SJCRH30 (cell line): ENCODE data around the gene ABCC9. TPM values are rescaled to one million over a fixed set of nuclear protein-coding genes. Genes with fewer than 3 reads are reported as not detected.
"Not testable (repeated sequence)": the region's sequence is repeated elsewhere in the genome, so short reads cannot be mapped to it uniquely, and the experiment has no call there.

Source experiments
- DNase-seq, 2 experiments: peaks; one replicate each; pipeline ENCODE4 v3.0.0-alpha.2; 2015 to 2020
- H3K27ac ChIP-seq: fragments of 250-450 bp; sonication (Bioruptor Pico); 2 replicates; pipeline ENCODE4 v1.5.1; 2020; ENCODE audit warnings: mild to moderate bottlenecking, moderate library complexity
- H3K27me3 ChIP-seq: fragments of 250-450 bp; sonication (Bioruptor Pico); 2 replicates; pipeline ENCODE4 v1.5.1; 2020; ENCODE audit warnings: mild to moderate bottlenecking, moderate library complexity
- H3K36me3 ChIP-seq: fragments of 250-450 bp; sonication (Bioruptor Pico); 2 replicates; pipeline ENCODE4 v1.5.1; 2020; ENCODE audit warnings: mild to moderate bottlenecking, moderate library complexity
- H3K4me1 ChIP-seq: fragments of 250-450 bp; sonication (Bioruptor Pico); 2 replicates; pipeline ENCODE4 v1.5.1; 2020; ENCODE audit warnings: mild to moderate bottlenecking, moderate library complexity
- H3K4me3 ChIP-seq: fragments of 250-450 bp; sonication (Bioruptor Pico); 2 replicates; pipeline ENCODE4 v1.5.1; 2020; ENCODE audit warnings: mild to moderate bottlenecking, moderate library complexity
- H3K9me3 ChIP-seq: fragments of 250-450 bp; sonication (Bioruptor Pico); replicated peaks from 2 replicates; pipeline ENCODE4 v1.5.1; 2020; ENCODE audit warnings: mild to moderate bottlenecking, moderate library complexity
- total RNA-seq: library from RNA; depleted of rRNA; stranded (reverse); fragments of >200 nt; shearing (Covaris generic); gene quantifications from 2 replicates; pipeline ENCODE4 v1.2.3, GENCODE V29; 2014

Gene ABCC9
- total RNA-seq, 1 experiment from 2014 or later, result 1.2 TPM

- Histone ChIP-seq H3K4me3 (no peak overlapping the region), H3K27ac (no peak overlapping the region), H3K36me3 (no peaks in the 10 kb centered on the region), H3K27me3 (no peaks in the 10 kb centered on the region), H3K9me3 (peaks cover 5% of the 10 kb centered on the region; the same call in 1 of the 2 replicates), H3K4me1 (no peaks in the 10 kb centered on the region)
- DNase-seq, result no peak
These were observed 7.8 kb upstream of the ABCC9 start for GRCh38 chr12:21949036-21949435.

- H3K4me3 ChIP-seq, result no peak overlapping the region
- DNase-seq, result no peak
These were observed 5.8 kb upstream of the ABCC9 start for GRCh38 chr12:21946983-21947382.

GRCh38 chr12:21945002-21945401, 3.8 kb upstream of the ABCC9 start:
- H3K27me3 ChIP-seq, result no peaks in the 10 kb centered on the region
- peaks cover 5% of the 10 kb centered on the region; the same call in 1 of the 2 replicates for H3K4me1 ChIP-seq
- H3K9me3 ChIP-seq, result peaks cover 5% of the 10 kb centered on the region; the same call in 1 of the 2 replicates
- no peak overlapping the region for H3K4me3 ChIP-seq
- no peaks in the 10 kb centered on the region for H3K36me3 ChIP-seq
- no peak overlapping the region for H3K27ac ChIP-seq
- no peak for DNase-seq

More at GRCh38 chr12:21946983-21947382, 5.8 kb upstream of the ABCC9 start:
- Histone ChIP-seq H3K27ac (no peak overlapping the region), H3K36me3 (no peaks in the 10 kb centered on the region), H3K4me1 (no peaks in the 10 kb centered on the region), H3K27me3 (no peaks in the 10 kb centered on the region), H3K9me3 (peaks cover 5% of the 10 kb centered on the region; the same call in 1 of the 2 replicates)

- no peak overlapping the region for H3K4me3 ChIP-seq
These were observed 1.1 kb upstream of the ABCC9 start for GRCh38 chr12:21942377-21942703.

GRCh38 chr12:21941506-21942376, 515 bp upstream of the ABCC9 start:
- peak overlapping the region; percentile 15; the same call in 1 of the 2 replicates for H3K27ac ChIP-seq
- no peaks in the 10 kb centered on the region for H3K36me3 ChIP-seq
- H3K4me1 ChIP-seq, result peaks cover 5% of the 10 kb centered on the region; the same call in 1 of the 2 replicates
- H3K9me3 ChIP-seq, result peaks cover 2% of the 10 kb centered on the region; the same call in 1 of the 2 replicates
- no peaks in the 10 kb centered on the region for H3K27me3 ChIP-seq
- peak overlapping the region; percentile 54 for H3K4me3 ChIP-seq
- DNase-seq, result peak in 1 of 2 experiments; percentile 4

More at GRCh38 chr12:21942377-21942703, 1.1 kb upstream of the ABCC9 start:
- no peaks in the 10 kb centered on the region for H3K36me3 ChIP-seq
- no peak for DNase-seq
- peaks cover 5% of the 10 kb centered on the region; the same call in 1 of the 2 replicates for H3K9me3 ChIP-seq
- H3K27me3 ChIP-seq, result no peaks in the 10 kb centered on the region
- H3K27ac ChIP-seq, result no peak overlapping the region
- H3K4me1 ChIP-seq, result peaks cover 5% of the 10 kb centered on the region; the same call in 1 of the 2 replicates

- peak; percentile 11 to 20 for DNase-seq
- H3K4me3 ChIP-seq, result no peak overlapping the region
- H3K4me1 ChIP-seq, result peaks cover 5% of the 10 kb centered on the region; the same call in 1 of the 2 replicates
- no peaks in the 10 kb centered on the region for H3K9me3 ChIP-seq
- H3K27me3 ChIP-seq, result no peaks in the 10 kb centered on the region
- no peak overlapping the region for H3K27ac ChIP-seq
- H3K36me3 ChIP-seq, result no peaks in the 10 kb centered on the region
These were observed 1.8 kb downstream of the ABCC9 start for GRCh38 chr12:21939435-21939834.

- no peaks in the 10 kb centered on the region for H3K36me3 ChIP-seq
- H3K27me3 ChIP-seq, result no peaks in the 10 kb centered on the region
- DNase-seq, result no peak
- H3K9me3 ChIP-seq, result no peaks in the 10 kb centered on the region
- H3K4me1 ChIP-seq, result peaks cover 5% of the 10 kb centered on the region; the same call in 1 of the 2 replicates
- no peak overlapping the region for H3K4me3 ChIP-seq
- H3K27ac ChIP-seq, result no peak overlapping the region
These were observed 2.3 kb downstream of the ABCC9 start for GRCh38 chr12:21938879-21939278.

- Histone ChIP-seq H3K9me3 (0 out of 2 replicates have a peak, but pooled peaks cover 3% of the 10 kb centered on the region), H3K4me3 (no peak overlapping the region), H3K36me3 (no peaks in the 10 kb centered on the region), H3K27me3 (no peaks in the 10 kb centered on the region), H3K4me1 (no peaks in the 10 kb centered on the region), H3K27ac (no peak overlapping the region)
- no peak for DNase-seq
These were observed 7.1 kb downstream of the ABCC9 start for GRCh38 chr12:21934173-21934572.

GRCh38 chr12:21933656-21934055, 7.6 kb downstream of the ABCC9 start:
- Histone ChIP-seq H3K4me3 (no peak overlapping the region), H3K27me3 (no peaks in the 10 kb centered on the region; the same call in 1 of the 2 replicates), H3K27ac (no peak overlapping the region), H3K36me3 (no peaks in the 10 kb centered on the region), H3K4me1 (no peaks in the 10 kb centered on the region), H3K9me3 (0 out of 2 replicates have a peak, but pooled peaks cover 3% of the 10 kb centered on the region)
- DNase-seq, result no peak

GRCh38 chr12:21929972-21930371, 11.3 kb downstream of the ABCC9 start:
- not testable (repeated sequence) for H3K27ac ChIP-seq, H3K36me3 ChIP-seq, H3K4me1 ChIP-seq, DNase-seq, H3K4me3 ChIP-seq, H3K9me3 ChIP-seq, H3K27me3 ChIP-seq

GRCh38 chr12:21925296-21925913, 15.8 kb downstream of the ABCC9 start:
- H3K4me3 ChIP-seq, result no peak overlapping the region
- no peaks in the 10 kb centered on the region for H3K4me1 ChIP-seq
- H3K27me3 ChIP-seq, result no peaks in the 10 kb centered on the region; the same call in 1 of the 2 replicates
- no peak overlapping the region for H3K27ac ChIP-seq
- no peaks in the 10 kb centered on the region for H3K36me3 ChIP-seq
- H3K9me3 ChIP-seq, result 0 out of 2 replicates have a peak, but pooled peaks cover 1% of the 10 kb centered on the region
- DNase-seq, result no peak

GRCh38 chr12:21921436-21921835, 19.8 kb downstream of the ABCC9 start:
- DNase-seq, result no peak

GRCh38 chr12:21918456-21918855, 22.8 kb downstream of the ABCC9 start:
- DNase-seq, result no peak
- H3K27me3 ChIP-seq, result no peaks in the 10 kb centered on the region
- H3K36me3 ChIP-seq, result no peaks in the 10 kb centered on the region
- H3K27ac ChIP-seq, result no peak overlapping the region
- H3K4me3 ChIP-seq, result no peak overlapping the region
- no peaks in the 10 kb centered on the region for H3K9me3 ChIP-seq
- H3K4me1 ChIP-seq, result no peaks in the 10 kb centered on the region

More at GRCh38 chr12:21921436-21921835, 19.8 kb downstream of the ABCC9 start:
- no peaks in the 10 kb centered on the region for H3K4me1 ChIP-seq
- no peaks in the 10 kb centered on the region for H3K36me3 ChIP-seq
- H3K9me3 ChIP-seq, result no peaks in the 10 kb centered on the region
- no peak overlapping the region for H3K27ac ChIP-seq
- no peaks in the 10 kb centered on the region for H3K27me3 ChIP-seq
- no peak overlapping the region for H3K4me3 ChIP-seq

GRCh38 chr12:21913823-21914222, 27.4 kb downstream of the ABCC9 start:
- no peak overlapping the region for H3K4me3 ChIP-seq
- no peaks in the 10 kb centered on the region for H3K9me3 ChIP-seq
- H3K4me1 ChIP-seq, result no peaks in the 10 kb centered on the region
- no peak for DNase-seq
- H3K27ac ChIP-seq, result no peak overlapping the region
- H3K36me3 ChIP-seq, result no peaks in the 10 kb centered on the region
- no peaks in the 10 kb centered on the region for H3K27me3 ChIP-seq

- H3K36me3 ChIP-seq, result no peaks in the 10 kb centered on the region
- H3K4me3 ChIP-seq, result no peak overlapping the region
- no peak for DNase-seq
- H3K4me1 ChIP-seq, result no peaks in the 10 kb centered on the region
- no peaks in the 10 kb centered on the region for H3K9me3 ChIP-seq
- H3K27me3 ChIP-seq, result no peaks in the 10 kb centered on the region
- no peak overlapping the region for H3K27ac ChIP-seq
These were observed 28.9 kb downstream of the ABCC9 start for GRCh38 chr12:21912318-21912717.
